C4-2B (cell line): ENCODE results near the gene CARS1.

Experiments used
- CTCF ChIP-seq: fragments of 450-650 bp; conservative IDR thresholded peaks from 2 replicates; pipeline ENCODE4 v1.5.1; 2017; ENCODE audit warnings: mild to moderate bottlenecking
- ZFX ChIP-seq: fragments of 450-650 bp; IDR thresholded peaks from 2 replicates; pipeline ENCODE4 v1.6.1; 2017

GRCh38 chr11:3058753-3059664 lies 1.8 kb upstream of the CARS1 start:
- TF ChIP-seq ZFX (no peak), CTCF (no peak)
